Measurements from ENCODE around the gene CPB2. TPM values are rescaled to one million over a fixed set of nuclear protein-coding genes. Genes with fewer than 3 reads are reported as not detected.

The CPB2 gene
- total RNA-seq, 1 donor from 2014 or later: not detected

DNA sequence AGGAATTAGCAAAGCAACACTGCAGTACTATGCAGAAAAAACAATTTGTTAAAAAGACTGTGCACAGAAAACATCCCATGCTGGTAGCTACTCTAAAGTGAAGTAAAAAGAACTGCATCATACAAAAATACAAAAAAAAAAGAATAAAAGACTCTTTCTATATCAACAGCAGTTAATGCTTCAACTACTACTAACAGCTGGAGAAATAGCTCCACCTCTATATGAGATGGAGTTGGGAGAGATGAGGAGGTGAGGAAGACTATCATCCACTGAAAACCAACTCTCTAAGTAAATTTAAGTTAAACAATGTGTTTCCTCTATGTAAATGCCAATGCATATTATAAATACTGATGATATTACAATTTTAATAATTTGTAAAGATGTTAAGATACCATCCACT lies 54.1 kb downstream of the CPB2 start:
- Mint-ChIP-seq H3K27ac (ENCODE audit: unreplicated experiment) (no peak overlapping the region), H3K4me3 (ENCODE audit: unreplicated experiment) (no peak overlapping the region), H3K4me1 (ENCODE audit: unreplicated experiment) (peaks cover 29% of the 10 kb centered on the region), H3K9me3 (ENCODE audit: unreplicated experiment) (no peaks in the 10 kb centered on the region), H3K27me3 (ENCODE audit: unreplicated experiment) (peaks cover 2% of the 10 kb centered on the region), H3K36me3 (ENCODE audit: low read depth, unreplicated experiment) (no peaks in the 10 kb centered on the region)
- TF ChIP-seq, protein P1, sequence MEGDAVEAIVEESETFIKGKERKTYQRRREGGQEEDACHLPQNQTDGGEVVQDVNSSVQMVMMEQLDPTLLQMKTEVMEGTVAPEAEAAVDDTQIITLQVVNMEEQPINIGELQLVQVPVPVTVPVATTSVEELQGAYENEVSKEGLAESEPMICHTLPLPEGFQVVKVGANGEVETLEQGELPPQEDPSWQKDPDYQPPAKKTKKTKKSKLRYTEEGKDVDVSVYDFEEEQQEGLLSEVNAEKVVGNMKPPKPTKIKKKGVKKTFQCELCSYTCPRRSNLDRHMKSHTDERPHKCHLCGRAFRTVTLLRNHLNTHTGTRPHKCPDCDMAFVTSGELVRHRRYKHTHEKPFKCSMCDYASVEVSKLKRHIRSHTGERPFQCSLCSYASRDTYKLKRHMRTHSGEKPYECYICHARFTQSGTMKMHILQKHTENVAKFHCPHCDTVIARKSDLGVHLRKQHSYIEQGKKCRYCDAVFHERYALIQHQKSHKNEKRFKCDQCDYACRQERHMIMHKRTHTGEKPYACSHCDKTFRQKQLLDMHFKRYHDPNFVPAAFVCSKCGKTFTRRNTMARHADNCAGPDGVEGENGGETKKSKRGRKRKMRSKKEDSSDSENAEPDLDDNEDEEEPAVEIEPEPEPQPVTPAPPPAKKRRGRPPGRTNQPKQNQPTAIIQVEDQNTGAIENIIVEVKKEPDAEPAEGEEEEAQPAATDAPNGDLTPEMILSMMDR (IDR thresholded peaks at IDR 0.05; ENCODE audit: unreplicated experiment): no peak
- DNase-seq (ENCODE audit: low spot score): no peak

DNA sequence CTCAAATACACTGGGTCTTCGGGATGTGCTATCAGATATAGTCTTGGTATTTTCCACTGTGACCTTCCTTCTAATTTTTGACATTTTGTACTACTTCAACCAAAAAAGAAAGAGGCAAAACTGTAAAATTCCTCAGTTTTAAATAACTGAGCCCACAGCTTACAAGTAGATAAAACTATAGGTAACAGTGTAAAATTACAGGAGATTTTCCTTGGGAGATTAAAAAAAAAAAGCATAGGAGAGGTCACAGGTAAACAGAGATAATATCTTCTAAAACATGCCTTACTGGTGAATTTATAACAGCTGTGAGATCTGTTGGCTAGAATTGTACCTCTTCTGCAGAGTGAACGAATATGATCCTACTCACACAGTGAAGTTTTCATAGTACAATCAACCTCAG lies 59.4 kb downstream of the CPB2 start:
- Mint-ChIP-seq H3K36me3 (ENCODE audit: low read depth, unreplicated experiment) (no peaks in the 10 kb centered on the region), H3K4me3 (ENCODE audit: unreplicated experiment) (no peak overlapping the region), H3K27ac (ENCODE audit: unreplicated experiment) (no peak overlapping the region), H3K4me1 (ENCODE audit: unreplicated experiment) (peaks cover 12% of the 10 kb centered on the region), H3K9me3 (ENCODE audit: unreplicated experiment) (no peaks in the 10 kb centered on the region), H3K27me3 (ENCODE audit: unreplicated experiment) (no peaks in the 10 kb centered on the region)
- no peak for DNase-seq (ENCODE audit: low spot score)
- TF ChIP-seq, protein P1 (IDR thresholded peaks at IDR 0.05; ENCODE audit: unreplicated experiment): no peak

- Mint-ChIP-seq H3K4me3 (ENCODE audit: unreplicated experiment) (no peak overlapping the region), H3K36me3 (ENCODE audit: low read depth, unreplicated experiment) (no peaks in the 10 kb centered on the region), H3K4me1 (ENCODE audit: unreplicated experiment) (peaks cover 4% of the 10 kb centered on the region), H3K27me3 (ENCODE audit: unreplicated experiment) (no peaks in the 10 kb centered on the region), H3K9me3 (ENCODE audit: unreplicated experiment) (no peaks in the 10 kb centered on the region), H3K27ac (ENCODE audit: unreplicated experiment) (no peak overlapping the region)
- TF ChIP-seq, protein P1 (IDR thresholded peaks at IDR 0.05; ENCODE audit: unreplicated experiment): no peak
- DNase-seq (ENCODE audit: low spot score): no peak
Measured at GRCh38 chr13:46043647-46044046, 61.2 kb downstream of the CPB2 start.

GRCh38 chr13:46041419-46041839 lies 63.4 kb downstream of the CPB2 start:
- TF ChIP-seq, protein P1 (IDR thresholded peaks at IDR 0.05; ENCODE audit: unreplicated experiment): no peak
- DNase-seq (ENCODE audit: low spot score): no peak
- H3K27me3 Mint-ChIP-seq (ENCODE audit: unreplicated experiment): no peaks in the 10 kb centered on the region
- H3K9me3 Mint-ChIP-seq (ENCODE audit: unreplicated experiment): no peaks in the 10 kb centered on the region
- no peak overlapping the region for H3K4me3 Mint-ChIP-seq (ENCODE audit: unreplicated experiment)
- no peak overlapping the region for H3K27ac Mint-ChIP-seq (ENCODE audit: unreplicated experiment)
- H3K4me1 Mint-ChIP-seq (ENCODE audit: unreplicated experiment): no peaks in the 10 kb centered on the region
- H3K36me3 Mint-ChIP-seq (ENCODE audit: low read depth, unreplicated experiment): peaks cover 7% of the 10 kb centered on the region

- no peak overlapping the region for H3K4me3 Mint-ChIP-seq (ENCODE audit: unreplicated experiment)
- no peaks in the 10 kb centered on the region for H3K4me1 Mint-ChIP-seq (ENCODE audit: unreplicated experiment)
- TF ChIP-seq, protein P1 (IDR thresholded peaks at IDR 0.05; ENCODE audit: unreplicated experiment): no peak
- peaks cover 7% of the 10 kb centered on the region for H3K36me3 Mint-ChIP-seq (ENCODE audit: low read depth, unreplicated experiment)
- H3K27me3 Mint-ChIP-seq (ENCODE audit: unreplicated experiment): no peaks in the 10 kb centered on the region
- no peaks in the 10 kb centered on the region for H3K9me3 Mint-ChIP-seq (ENCODE audit: unreplicated experiment)
- no peak overlapping the region for H3K27ac Mint-ChIP-seq (ENCODE audit: unreplicated experiment)
- DNase-seq (ENCODE audit: low spot score): no peak
Measured at GRCh38 chr13:46040763-46041162, 64.1 kb downstream of the CPB2 start.
